ENCODE measurements around the gene MGST2. TPM values are rescaled to one million over a fixed set of nuclear protein-coding genes. Genes with fewer than 3 reads are reported as not detected.

The MGST2 gene
- polyA plus RNA-seq, 1 donor (not counting 4 experiments of a cell fraction or from before 2014, with no cell fraction given): 57.6 TPM

DNA sequence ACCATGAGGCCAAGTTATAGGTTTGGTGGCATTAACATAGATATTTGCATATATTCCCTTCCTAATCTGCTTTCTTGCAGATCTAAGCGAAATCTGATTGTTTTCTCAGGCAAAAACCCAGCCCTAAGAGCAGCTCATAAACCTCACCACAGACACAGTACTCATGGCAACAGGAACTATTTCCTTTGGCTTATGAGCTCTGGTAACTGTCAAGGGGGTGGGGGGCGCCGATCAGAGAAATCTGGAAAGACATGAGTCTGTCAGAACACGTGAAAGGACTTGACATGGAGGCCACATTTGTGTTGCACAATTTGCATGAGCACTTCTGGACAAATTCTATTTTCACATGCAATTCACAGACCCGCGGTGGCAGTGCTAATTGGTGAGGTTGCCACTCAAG is 83.7 kb downstream of the MGST2 start:
- Histone ChIP-seq H3K4me2 (ENCODE audit: control insufficient read depth, extremely low read depth, insufficient read depth, low read depth, low read length) (no peak overlapping the region), H3K27me3 (ENCODE audit: control insufficient read depth, extremely low read depth, insufficient read depth, low read length) (no peaks in the 10 kb centered on the region), H3K4me1 (ENCODE audit: control insufficient read depth, extremely low read depth, insufficient read depth, low read length) (no peaks in the 10 kb centered on the region), H2AFZ (ENCODE audit: control insufficient read depth, low read length) (no peak overlapping the region), H3K79me2 (ENCODE audit: control insufficient read depth, insufficient read depth, low read length) (no peaks in the 10 kb centered on the region), H3K27ac (ENCODE audit: control insufficient read depth, insufficient read depth, low read length) (no peak overlapping the region), H3K9me1 (ENCODE audit: control insufficient read depth, extremely low read depth, insufficient read depth, low read length) (no peaks in the 10 kb centered on the region), H3K9ac (ENCODE audit: control insufficient read depth, extremely low read depth, insufficient read depth, low read length) (no peak overlapping the region), H4K20me1 (ENCODE audit: control insufficient read depth, extremely low read depth, insufficient read depth, low read length) (no peaks in the 10 kb centered on the region), H3K9me3 (ENCODE audit: control insufficient read depth, low read depth, low read length) (no peaks in the 10 kb centered on the region), H3K4me3 (ENCODE audit: control insufficient read depth in 2 of 3, extremely low read depth in 1 of 3, insufficient read depth in 2 of 3, low read depth in 1 of 3, low read length in 3 of 3) (no peak overlapping the region), H3K36me3 (ENCODE audit: control insufficient read depth in 2 of 2, extremely low read depth in 1 of 2, insufficient read depth in 2 of 2, low read length in 2 of 2) (no peaks in the 10 kb centered on the region)
- TF ChIP-seq, protein P1, sequence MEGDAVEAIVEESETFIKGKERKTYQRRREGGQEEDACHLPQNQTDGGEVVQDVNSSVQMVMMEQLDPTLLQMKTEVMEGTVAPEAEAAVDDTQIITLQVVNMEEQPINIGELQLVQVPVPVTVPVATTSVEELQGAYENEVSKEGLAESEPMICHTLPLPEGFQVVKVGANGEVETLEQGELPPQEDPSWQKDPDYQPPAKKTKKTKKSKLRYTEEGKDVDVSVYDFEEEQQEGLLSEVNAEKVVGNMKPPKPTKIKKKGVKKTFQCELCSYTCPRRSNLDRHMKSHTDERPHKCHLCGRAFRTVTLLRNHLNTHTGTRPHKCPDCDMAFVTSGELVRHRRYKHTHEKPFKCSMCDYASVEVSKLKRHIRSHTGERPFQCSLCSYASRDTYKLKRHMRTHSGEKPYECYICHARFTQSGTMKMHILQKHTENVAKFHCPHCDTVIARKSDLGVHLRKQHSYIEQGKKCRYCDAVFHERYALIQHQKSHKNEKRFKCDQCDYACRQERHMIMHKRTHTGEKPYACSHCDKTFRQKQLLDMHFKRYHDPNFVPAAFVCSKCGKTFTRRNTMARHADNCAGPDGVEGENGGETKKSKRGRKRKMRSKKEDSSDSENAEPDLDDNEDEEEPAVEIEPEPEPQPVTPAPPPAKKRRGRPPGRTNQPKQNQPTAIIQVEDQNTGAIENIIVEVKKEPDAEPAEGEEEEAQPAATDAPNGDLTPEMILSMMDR (optimal IDR thresholded peaks at IDR 0.05 in 1 of 3, IDR thresholded peaks at IDR 0.05 in 1 of 3, conservative IDR thresholded peaks at IDR 0.05 in 1 of 3; ENCODE audit: extremely low read depth in 1 of 3, insufficient read depth in 2 of 3, low read length in 3 of 3): no peak
- TF ChIP-seq EZH2 (IDR thresholded peaks at IDR 0.05; ENCODE audit: low read length): no peak
- dilution Hi-C loops (cut with MboI; ENCODE audit: extremely low pct_ligation_motif_present, low sequenced_read_pairs): no loop called here
- no peak for DNase-seq (ENCODE audit: low read depth, low spot score)
- no peak for FAIRE-seq

DNA sequence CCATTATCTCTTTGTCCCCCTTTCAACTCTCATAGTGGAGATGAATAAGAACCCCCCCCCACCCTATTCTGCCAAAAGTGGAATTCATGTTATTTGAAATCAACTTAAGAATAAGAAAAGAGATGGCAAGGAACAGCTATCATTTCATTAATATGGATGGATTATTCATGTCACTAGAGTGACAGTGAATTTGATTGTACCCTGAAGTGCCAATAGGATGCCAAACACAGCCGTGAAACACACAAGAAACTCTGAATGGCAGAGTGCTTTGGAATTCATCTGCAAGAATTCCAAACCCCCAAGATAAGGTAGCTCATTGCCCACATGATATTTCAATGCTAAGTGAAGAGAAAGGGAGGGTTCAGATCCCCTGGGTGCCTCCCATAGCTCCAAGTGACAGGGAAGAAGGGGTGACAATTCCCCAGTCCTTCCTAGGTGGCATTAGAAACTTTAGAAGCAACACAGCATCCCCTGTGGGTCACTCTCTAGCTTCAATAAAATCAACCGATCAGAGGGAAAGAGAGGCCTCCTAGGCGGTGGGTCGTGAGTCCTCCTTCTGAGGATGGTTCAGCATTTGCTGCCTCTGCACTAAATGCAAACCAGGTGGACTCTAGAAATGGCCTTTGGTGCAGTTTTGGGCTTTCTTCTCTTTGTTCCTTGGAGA is 84.3 kb downstream of the MGST2 start:
- Histone ChIP-seq H3K9ac (ENCODE audit: control insufficient read depth, extremely low read depth, insufficient read depth, low read length) (no peak overlapping the region), H3K4me2 (ENCODE audit: control insufficient read depth, extremely low read depth, insufficient read depth, low read depth, low read length) (no peak overlapping the region), H3K4me1 (ENCODE audit: control insufficient read depth, extremely low read depth, insufficient read depth, low read length) (no peaks in the 10 kb centered on the region), H3K9me3 (ENCODE audit: control insufficient read depth, low read depth, low read length) (no peaks in the 10 kb centered on the region), H4K20me1 (ENCODE audit: control insufficient read depth, extremely low read depth, insufficient read depth, low read length) (no peaks in the 10 kb centered on the region), H3K27ac (ENCODE audit: control insufficient read depth, insufficient read depth, low read length) (no peak overlapping the region), H3K27me3 (ENCODE audit: control insufficient read depth, extremely low read depth, insufficient read depth, low read length) (no peaks in the 10 kb centered on the region), H3K9me1 (ENCODE audit: control insufficient read depth, extremely low read depth, insufficient read depth, low read length) (no peaks in the 10 kb centered on the region), H2AFZ (ENCODE audit: control insufficient read depth, low read length) (no peak overlapping the region), H3K79me2 (ENCODE audit: control insufficient read depth, insufficient read depth, low read length) (no peaks in the 10 kb centered on the region), H3K36me3 (ENCODE audit: control insufficient read depth in 2 of 2, extremely low read depth in 1 of 2, insufficient read depth in 2 of 2, low read length in 2 of 2) (no peaks in the 10 kb centered on the region), H3K4me3 (ENCODE audit: control insufficient read depth in 2 of 3, extremely low read depth in 1 of 3, insufficient read depth in 2 of 3, low read depth in 1 of 3, low read length in 3 of 3) (no peak overlapping the region)
- DNase-seq (ENCODE audit: low read depth, low spot score) (no peak), FAIRE-seq (no peak)
- dilution Hi-C loops (cut with MboI; ENCODE audit: extremely low pct_ligation_motif_present, low sequenced_read_pairs): no loop called here
- no peak for TF ChIP-seq EZH2 (IDR thresholded peaks at IDR 0.05; ENCODE audit: low read length)
- TF ChIP-seq, protein P1 (optimal IDR thresholded peaks at IDR 0.05 in 1 of 3, IDR thresholded peaks at IDR 0.05 in 1 of 3, conservative IDR thresholded peaks at IDR 0.05 in 1 of 3; ENCODE audit: extremely low read depth in 1 of 3, insufficient read depth in 2 of 3, low read length in 3 of 3): no peak

Data from keratinocyte (primary cell).